WERI-Rb-1 (cell line): Measurements from ENCODE around the gene EXOSC5.
"Not testable (repeated sequence)": the region's sequence is repeated elsewhere in the genome, so short reads cannot be mapped to it uniquely, and the experiment has no call there.

Source experiments
- DNase-seq: peaks from one replicate; pipeline ENCODE4 v3.0.0-alpha.2; 2020
- H3K27ac ChIP-seq: fragments of 250-450 bp; sonication (Bioruptor Pico); 2 replicates; pipeline ENCODE4 v1.5.1; 2020; ENCODE audit warnings: mild to moderate bottlenecking, moderate library complexity
- H3K27me3 ChIP-seq: fragments of 250-450 bp; sonication (Bioruptor Pico); 2 replicates; pipeline ENCODE4 v1.5.1; 2021; ENCODE audit warnings: mild to moderate bottlenecking, low read depth, moderate library complexity; ENCODE audit not compliant: insufficient read depth, severe bottlenecking
- H3K36me3 ChIP-seq: fragments of 250-450 bp; sonication (Bioruptor Pico); 2 replicates; pipeline ENCODE4 v1.5.1; 2020; ENCODE audit warnings: mild to moderate bottlenecking, moderate library complexity
- H3K4me3 ChIP-seq: 2 replicates; pipeline ENCODE4 v1.5.1; 2011; ENCODE audit warnings: low read depth, mild to moderate bottlenecking, control low read depth, low read length
- H3K9me3 ChIP-seq: fragments of 250-450 bp; sonication (Bioruptor Pico); 2 replicates; pipeline ENCODE4 v1.5.1; 2021; ENCODE audit warnings: mild to moderate bottlenecking, moderate library complexity; ENCODE audit not compliant: severe bottlenecking
- TF ChIP-seq, protein P1 (sequence below): IDR thresholded peaks from 2 replicates; pipeline ENCODE4 v1.5.1; 2011; ENCODE audit warnings: low read depth, mild to moderate bottlenecking, control low read depth, inconsistent platforms, low read length

Gene EXOSC5

GRCh38 chr19:41384351-41384750 lies 12.8 kb downstream of the EXOSC5 start:
- Histone ChIP-seq H3K4me3 (no peak overlapping the region), H3K36me3 (peaks cover 37% of the 10 kb centered on the region), H3K27ac (no peak overlapping the region), H3K9me3 (no peaks in the 10 kb centered on the region), H3K27me3 (no peaks in the 10 kb centered on the region)
- TF ChIP-seq, protein P1, sequence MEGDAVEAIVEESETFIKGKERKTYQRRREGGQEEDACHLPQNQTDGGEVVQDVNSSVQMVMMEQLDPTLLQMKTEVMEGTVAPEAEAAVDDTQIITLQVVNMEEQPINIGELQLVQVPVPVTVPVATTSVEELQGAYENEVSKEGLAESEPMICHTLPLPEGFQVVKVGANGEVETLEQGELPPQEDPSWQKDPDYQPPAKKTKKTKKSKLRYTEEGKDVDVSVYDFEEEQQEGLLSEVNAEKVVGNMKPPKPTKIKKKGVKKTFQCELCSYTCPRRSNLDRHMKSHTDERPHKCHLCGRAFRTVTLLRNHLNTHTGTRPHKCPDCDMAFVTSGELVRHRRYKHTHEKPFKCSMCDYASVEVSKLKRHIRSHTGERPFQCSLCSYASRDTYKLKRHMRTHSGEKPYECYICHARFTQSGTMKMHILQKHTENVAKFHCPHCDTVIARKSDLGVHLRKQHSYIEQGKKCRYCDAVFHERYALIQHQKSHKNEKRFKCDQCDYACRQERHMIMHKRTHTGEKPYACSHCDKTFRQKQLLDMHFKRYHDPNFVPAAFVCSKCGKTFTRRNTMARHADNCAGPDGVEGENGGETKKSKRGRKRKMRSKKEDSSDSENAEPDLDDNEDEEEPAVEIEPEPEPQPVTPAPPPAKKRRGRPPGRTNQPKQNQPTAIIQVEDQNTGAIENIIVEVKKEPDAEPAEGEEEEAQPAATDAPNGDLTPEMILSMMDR = no peak
- no peak for DNase-seq

GRCh38 chr19:41381536-41381935 lies 15.6 kb downstream of the EXOSC5 start:
- not testable (repeated sequence) for H3K27me3 ChIP-seq, DNase-seq, H3K27ac ChIP-seq, H3K9me3 ChIP-seq, H3K4me3 ChIP-seq
- H3K36me3 ChIP-seq = peaks cover 21% of the 10 kb centered on the region

GRCh38 chr19:41377977-41378709 lies 19.0 kb downstream of the EXOSC5 start:
- no peaks in the 10 kb centered on the region for H3K27me3 ChIP-seq
- DNase-seq = no peak
- TF ChIP-seq, protein P1 = no peak
- no peak overlapping the region for H3K27ac ChIP-seq
- peaks cover 6% of the 10 kb centered on the region for H3K36me3 ChIP-seq
- H3K9me3 ChIP-seq = no peaks in the 10 kb centered on the region
- no peak overlapping the region for H3K4me3 ChIP-seq

DNA sequence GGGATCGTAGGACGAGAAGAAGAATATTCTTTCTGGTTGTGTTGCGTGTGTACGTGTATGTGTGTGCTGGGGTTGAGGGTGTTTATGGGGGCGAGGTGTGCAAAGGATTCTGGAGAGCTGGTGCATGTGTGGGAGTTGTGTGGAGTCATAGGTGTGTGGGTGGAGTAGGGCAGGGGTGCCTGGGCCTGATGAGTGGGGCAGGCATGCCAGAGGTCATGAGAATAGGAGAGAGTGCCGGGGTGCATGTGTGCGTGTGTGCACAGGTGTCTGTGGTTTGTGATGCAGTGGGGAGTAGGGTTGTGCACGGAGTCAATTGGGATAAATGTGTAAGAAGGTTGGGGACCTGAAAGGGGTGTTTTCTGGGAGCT lies 20.2 kb downstream of the EXOSC5 start:
- no peaks in the 10 kb centered on the region for H3K9me3 ChIP-seq
- no peak for DNase-seq
- H3K36me3 ChIP-seq = peaks cover 2% of the 10 kb centered on the region; the same call in 1 of the 2 replicates
- H3K4me3 ChIP-seq = peak overlapping the region; percentile 66
- no peaks in the 10 kb centered on the region for H3K27me3 ChIP-seq
- TF ChIP-seq, protein P1 = no peak
- no peak overlapping the region for H3K27ac ChIP-seq

DNA sequence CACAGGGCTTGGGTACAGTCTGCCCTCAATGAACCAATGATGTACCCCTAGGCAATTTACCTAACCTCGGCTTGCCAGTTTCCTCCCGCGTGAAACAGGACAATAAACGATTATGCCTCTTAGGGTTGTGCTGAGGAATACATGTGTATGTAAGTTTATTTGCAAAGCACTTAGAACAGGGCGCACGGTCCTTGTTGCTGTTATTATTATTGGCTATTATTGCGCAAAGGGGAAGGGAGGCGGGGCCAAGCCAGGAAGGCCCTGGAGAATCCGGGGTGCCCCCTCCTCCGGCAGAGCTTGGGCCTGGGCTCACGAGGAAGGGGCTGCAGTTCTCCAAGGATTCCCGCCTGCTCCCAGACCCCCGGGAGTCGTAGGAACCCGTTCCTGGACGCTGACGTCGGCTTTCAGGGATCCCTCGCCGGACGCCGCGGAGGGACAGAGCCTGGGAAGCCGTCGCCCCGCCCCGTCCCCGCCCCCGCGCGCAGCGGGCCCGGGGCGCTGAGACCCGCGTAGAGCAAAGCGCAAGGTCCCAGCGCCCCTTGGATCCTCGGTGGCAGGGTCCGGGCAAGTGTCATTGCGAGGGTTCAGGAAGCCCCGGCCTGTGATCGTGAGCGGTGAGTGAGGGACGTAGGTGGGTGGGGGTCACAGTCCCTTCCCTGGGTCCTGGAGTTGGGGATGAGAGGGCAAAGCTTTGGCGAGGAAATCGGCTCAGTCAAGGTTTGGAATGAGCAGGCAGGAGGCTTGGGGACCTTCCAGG lies 20.7 kb downstream of the EXOSC5 start, which contains the start of gene TMEM91:
Gene TMEM91 (plus strand): TSS at position 293 of the 757 bp plus-strand sequence. CDS start 1,777 bp downstream, outside the sequence.
- Histone ChIP-seq H3K9me3 (no peaks in the 10 kb centered on the region), H3K27me3 (no peaks in the 10 kb centered on the region), H3K36me3 (peaks cover 2% of the 10 kb centered on the region; the same call in 1 of the 2 replicates), H3K27ac (peak within 1 kb of the TSS; percentile 66; the same call in 1 of the 2 replicates), H3K4me3 (peak within 1 kb of the TSS; percentile 66)
- TF ChIP-seq, protein P1 = no peak
- peak; percentile 38 for DNase-seq

DNA sequence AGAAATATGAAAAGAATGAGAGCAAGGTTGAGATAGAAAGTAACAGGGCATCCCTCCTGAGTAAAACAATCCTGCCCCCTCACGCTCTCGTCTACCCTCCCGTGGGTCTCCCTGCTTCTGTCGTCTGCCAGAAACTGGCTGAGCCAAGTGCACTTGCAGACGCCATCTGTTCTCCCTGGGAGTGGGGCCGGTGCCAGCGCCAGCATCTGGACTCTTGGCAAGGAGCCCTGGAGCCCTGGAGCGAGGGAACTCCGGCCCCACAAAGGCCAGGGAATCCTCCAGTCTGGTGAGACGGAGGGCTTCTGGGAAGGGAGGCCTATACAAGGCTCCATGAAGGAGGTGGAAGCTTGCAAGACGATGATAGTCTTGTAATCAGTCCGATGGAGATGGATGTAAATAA lies 23.2 kb downstream of the EXOSC5 start:
- Histone ChIP-seq H3K27me3 (no peaks in the 10 kb centered on the region), H3K9me3 (no peaks in the 10 kb centered on the region), H3K4me3 (no peak overlapping the region), H3K36me3 (peaks cover 2% of the 10 kb centered on the region; the same call in 1 of the 2 replicates), H3K27ac (peak overlapping the region; percentile 85)
- DNase-seq = peak; percentile 91
- TF ChIP-seq, protein P1 = no peak
